Measurements from ENCODE around the gene ATP2B2.
"Not testable (repeated sequence)": the region's sequence is repeated elsewhere in the genome, so short reads cannot be mapped to it uniquely, and the experiment has no call there.

Gene ATP2B2

GRCh38 chr3:10317311-10317960, 187.9 kb downstream of the ATP2B2 start:
- no peak for DNase-seq

GRCh38 chr3:10315771-10316344, 189.5 kb downstream of the ATP2B2 start:
- no peak for DNase-seq

- DNase-seq, result no peak
Measured at GRCh38 chr3:10315101-10315500, 190.3 kb downstream of the ATP2B2 start.

GRCh38 chr3:10312861-10313260, 192.5 kb downstream of the ATP2B2 start:
- no peak for DNase-seq

- no peak for DNase-seq
Measured at GRCh38 chr3:10312391-10312790, 193.0 kb downstream of the ATP2B2 start.

GRCh38 chr3:10311710-10312109, 193.7 kb downstream of the ATP2B2 start:
- DNase-seq, result no peak

GRCh38 chr3:10310578-10310977, 194.8 kb downstream of the ATP2B2 start:
- peak; percentile 68 for DNase-seq

- no peak for DNase-seq
Measured at GRCh38 chr3:10309736-10310135, 195.7 kb downstream of the ATP2B2 start.

GRCh38 chr3:10308678-10309077, 196.7 kb downstream of the ATP2B2 start:
- no peak for DNase-seq

- DNase-seq, result no peak
Measured at GRCh38 chr3:10306156-10306555, 199.2 kb downstream of the ATP2B2 start.

- no peak for DNase-seq
Measured at GRCh38 chr3:10305331-10305902, 200.0 kb downstream of the ATP2B2 start.

GRCh38 chr3:10304905-10305304, 200.5 kb downstream of the ATP2B2 start:
- no peak for DNase-seq

- DNase-seq, result no peak
Measured at GRCh38 chr3:10303785-10304184, 201.6 kb downstream of the ATP2B2 start.

GRCh38 chr3:10303105-10303504, 202.3 kb downstream of the ATP2B2 start:
- DNase-seq, result no peak

- DNase-seq, result no peak
Measured at GRCh38 chr3:10300087-10300486, 205.3 kb downstream of the ATP2B2 start.

GRCh38 chr3:10299679-10300078, 205.7 kb downstream of the ATP2B2 start:
- DNase-seq, result no peak

GRCh38 chr3:10299175-10299574, 206.2 kb downstream of the ATP2B2 start:
- no peak for DNase-seq

- not testable (repeated sequence) for DNase-seq
Measured at GRCh38 chr3:10298064-10298463, 207.3 kb downstream of the ATP2B2 start.

GRCh38 chr3:10294030-10294586, 211.3 kb downstream of the ATP2B2 start:
- no peak for DNase-seq

GRCh38 chr3:10292505-10293419, 212.6 kb downstream of the ATP2B2 start, which contains the start of gene GHRL:
Gene GHRL (minus strand): TSS chr3:10292947. CDS start chr3:10290180, 2,767 bp downstream.
- no peak for DNase-seq

- DNase-seq, result no peak
Measured at GRCh38 chr3:10291641-10292040, 213.7 kb downstream of the ATP2B2 start.

- no peak for DNase-seq
Measured at GRCh38 chr3:10290481-10291176, 214.8 kb downstream of the ATP2B2 start.

Data from fibroblast of skin of right quadriceps (primary cell).